ENCODE results near the gene PLXNB3.
"Not testable (repeated sequence)": the region's sequence is repeated elsewhere in the genome, so short reads cannot be mapped to it uniquely, and the experiment has no call there.

Gene PLXNB3

GRCh38 chrX:153807976-153808375, 43.9 kb downstream of the PLXNB3 start:
- no peak for DNase-seq (ENCODE audit: low read depth)

GRCh38 chrX:153812220-153812619, 48.2 kb downstream of the PLXNB3 start:
- no peak for DNase-seq (ENCODE audit: low read depth)
- no peak for TF ChIP-seq POLR2A (IDR thresholded peaks at IDR 0.05; ENCODE audit: extremely low read depth, insufficient read length)
- TF ChIP-seq MYC (IDR thresholded peaks at IDR 0.05; ENCODE audit: low read depth, low read length): no peak
- no peak for TF ChIP-seq MAX (IDR thresholded peaks at IDR 0.05; ENCODE audit: low read depth, low read length)
- no peak for TF ChIP-seq CTCF (IDR thresholded peaks at IDR 0.05; ENCODE audit: low read depth, low read length)
- no peak overlapping the region for H3K4me3 ChIP-seq (ENCODE audit: low read depth, low read length)

More at GRCh38 chrX:153807976-153808375, 43.9 kb downstream of the PLXNB3 start:
- H3K4me3 ChIP-seq (ENCODE audit: low read depth, low read length): no peak overlapping the region
- TF ChIP-seq MYC (IDR thresholded peaks at IDR 0.05; ENCODE audit: low read depth, low read length) (no peak), MAX (IDR thresholded peaks at IDR 0.05; ENCODE audit: low read depth, low read length) (no peak), POLR2A (IDR thresholded peaks at IDR 0.05; ENCODE audit: extremely low read depth, insufficient read length) (no peak), CTCF (IDR thresholded peaks at IDR 0.05; ENCODE audit: low read depth, low read length) (no peak)

- TF ChIP-seq MYC (IDR thresholded peaks at IDR 0.05; ENCODE audit: low read depth, low read length) (no peak), MAX (IDR thresholded peaks at IDR 0.05; ENCODE audit: low read depth, low read length) (no peak), POLR2A (IDR thresholded peaks at IDR 0.05; ENCODE audit: extremely low read depth, insufficient read length) (no peak), CTCF (IDR thresholded peaks at IDR 0.05; ENCODE audit: low read depth, low read length) (no peak)
- H3K4me3 ChIP-seq (ENCODE audit: low read depth, low read length): no peak overlapping the region
- DNase-seq (ENCODE audit: low read depth): no peak
Observed at GRCh38 chrX:153813161-153813560, 49.1 kb downstream of the PLXNB3 start.

GRCh38 chrX:153814591-153815315, 50.7 kb downstream of the PLXNB3 start:
- DNase-seq (ENCODE audit: low read depth): peak; percentile 41
- TF ChIP-seq CTCF (IDR thresholded peaks at IDR 0.05; ENCODE audit: low read depth, low read length) (no peak), POLR2A (IDR thresholded peaks at IDR 0.05; ENCODE audit: extremely low read depth, insufficient read length) (no peak), MAX (IDR thresholded peaks at IDR 0.05; ENCODE audit: low read depth, low read length) (no peak), MYC (IDR thresholded peaks at IDR 0.05; ENCODE audit: low read depth, low read length) (no peak)
- no peak overlapping the region for H3K4me3 ChIP-seq (ENCODE audit: low read depth, low read length)

- no peak overlapping the region for H3K4me3 ChIP-seq (ENCODE audit: low read depth, low read length)
- peak; percentile 58 for DNase-seq (ENCODE audit: low read depth)
- no peak for TF ChIP-seq POLR2A (IDR thresholded peaks at IDR 0.05; ENCODE audit: extremely low read depth, insufficient read length)
- TF ChIP-seq MYC (IDR thresholded peaks at IDR 0.05; ENCODE audit: low read depth, low read length): no peak
- TF ChIP-seq MAX (IDR thresholded peaks at IDR 0.05; ENCODE audit: low read depth, low read length): no peak
- no peak for TF ChIP-seq CTCF (IDR thresholded peaks at IDR 0.05; ENCODE audit: low read depth, low read length)
Observed at GRCh38 chrX:153816831-153817690, 53.0 kb downstream of the PLXNB3 start.

GRCh38 chrX:153818064-153818463, 54.0 kb downstream of the PLXNB3 start:
- DNase-seq (ENCODE audit: low read depth): not testable (repeated sequence)

More at GRCh38 chrX:153818064-153818463, 54.0 kb downstream of the PLXNB3 start:
- not testable (repeated sequence) for H3K4me3 ChIP-seq (ENCODE audit: low read depth, low read length)
